ENCODE measurements around the gene NR3C2. TPM values are rescaled to one million over a fixed set of nuclear protein-coding genes. Genes with fewer than 3 reads are reported as not detected.
"Not testable (repeated sequence)": the region's sequence is repeated elsewhere in the genome, so short reads cannot be mapped to it uniquely, and the experiment has no call there.

The NR3C2 gene
- total RNA-seq, 2 experiments from 2014 or later = 5.3 to 6.1 TPM

GRCh38 chr4:148162519-148162918, 279.7 kb downstream of the NR3C2 start:
- no peak overlapping the region for H3K27ac Mint-ChIP-seq
- H3K9me3 Mint-ChIP-seq = no peaks in the 10 kb centered on the region
- CTCF ChIA-PET = no interaction called here
- H3K27me3 Mint-ChIP-seq (ENCODE audit: low read depth) = no peaks in the 10 kb centered on the region
- no peak for DNase-seq
- no peak overlapping the region for H3K4me3 Mint-ChIP-seq
- H3K36me3 Mint-ChIP-seq (ENCODE audit: low read depth) = no peaks in the 10 kb centered on the region
- intact Hi-C loops (cut with micrococcal nuclease) = no loop called here
- H3K4me1 Mint-ChIP-seq (ENCODE audit: low read depth) = no peaks in the 10 kb centered on the region

GRCh38 chr4:148161601-148162000, 280.6 kb downstream of the NR3C2 start:
- peaks cover 2% of the 10 kb centered on the region for H3K9me3 Mint-ChIP-seq
- intact Hi-C loops (cut with micrococcal nuclease) = no loop called here

GRCh38 chr4:148159793-148160192, 282.4 kb downstream of the NR3C2 start:
- H3K27ac Mint-ChIP-seq = no peak overlapping the region
- no peak for DNase-seq
- CTCF ChIA-PET = interaction anchor here (0.6 kb wide), 1 partner anchor 910 kb away, joined by 3 read pairs; no protein-coding TSS in a partner anchor
- peaks cover 4% of the 10 kb centered on the region for H3K36me3 Mint-ChIP-seq (ENCODE audit: low read depth)
- H3K27me3 Mint-ChIP-seq (ENCODE audit: low read depth) = no peaks in the 10 kb centered on the region
- intact Hi-C loops (cut with micrococcal nuclease) = no loop called here
- H3K4me3 Mint-ChIP-seq = no peak overlapping the region
- H3K4me1 Mint-ChIP-seq (ENCODE audit: low read depth) = no peaks in the 10 kb centered on the region
- peaks cover 2% of the 10 kb centered on the region for H3K9me3 Mint-ChIP-seq

More at GRCh38 chr4:148161601-148162000, 280.6 kb downstream of the NR3C2 start:
- H3K4me1 Mint-ChIP-seq (ENCODE audit: low read depth) = no peaks in the 10 kb centered on the region
- CTCF ChIA-PET = no interaction called here
- H3K27me3 Mint-ChIP-seq (ENCODE audit: low read depth) = no peaks in the 10 kb centered on the region
- DNase-seq = no peak
- no peaks in the 10 kb centered on the region for H3K36me3 Mint-ChIP-seq (ENCODE audit: low read depth)
- no peak overlapping the region for H3K27ac Mint-ChIP-seq
- H3K4me3 Mint-ChIP-seq = no peak overlapping the region

- CTCF ChIA-PET = no interaction called here
- Mint-ChIP-seq H3K36me3 (ENCODE audit: low read depth) (peaks cover 20% of the 10 kb centered on the region), H3K4me3 (no peak overlapping the region), H3K9me3 (peaks cover 2% of the 10 kb centered on the region), H3K4me1 (ENCODE audit: low read depth) (no peaks in the 10 kb centered on the region), H3K27ac (no peak overlapping the region), H3K27me3 (ENCODE audit: low read depth) (no peaks in the 10 kb centered on the region)
- DNase-seq = no peak
- intact Hi-C loops (cut with micrococcal nuclease) = loop anchor here (5.0 kb wide), 2 partner anchors 102 to 172 kb away; no protein-coding TSS in a partner anchor
Observed at GRCh38 chr4:148154769-148155168, 287.4 kb downstream of the NR3C2 start.

- Mint-ChIP-seq H3K27me3 (ENCODE audit: low read depth) (no peaks in the 10 kb centered on the region), H3K4me1 (ENCODE audit: low read depth) (no peaks in the 10 kb centered on the region), H3K27ac (no peak overlapping the region), H3K9me3 (peaks cover 2% of the 10 kb centered on the region), H3K36me3 (ENCODE audit: low read depth) (peaks cover 23% of the 10 kb centered on the region), H3K4me3 (no peak overlapping the region)
- intact Hi-C loops (cut with micrococcal nuclease) = loop anchor here (5.0 kb wide), 2 partner anchors 101 to 171 kb away; no protein-coding TSS in a partner anchor
- CTCF ChIA-PET = interaction anchor here (1.2 kb wide), 1 partner anchor 11 kb away, joined by 3 read pairs; no protein-coding TSS in a partner anchor
- no peak for DNase-seq
Observed at GRCh38 chr4:148152868-148153625, 289.2 kb downstream of the NR3C2 start.

GRCh38 chr4:148151806-148152205, 290.4 kb downstream of the NR3C2 start:
- intact Hi-C loops (cut with micrococcal nuclease) = loop anchor here (5.0 kb wide), 2 partner anchors 100 to 170 kb away; no protein-coding TSS in a partner anchor
- Mint-ChIP-seq H3K27me3 (ENCODE audit: low read depth) (no peaks in the 10 kb centered on the region), H3K4me3 (no peak overlapping the region), H3K4me1 (ENCODE audit: low read depth) (no peaks in the 10 kb centered on the region), H3K27ac (no peak overlapping the region), H3K36me3 (ENCODE audit: low read depth) (peaks cover 32% of the 10 kb centered on the region), H3K9me3 (peaks cover under 1% of the 10 kb centered on the region)
- no peak for DNase-seq
- CTCF ChIA-PET = interaction anchor here (1.2 kb wide), 1 partner anchor 13 kb away, joined by 3 read pairs; no protein-coding TSS in a partner anchor

- Mint-ChIP-seq H3K4me3 (no peak overlapping the region), H3K36me3 (ENCODE audit: low read depth) (peaks cover 36% of the 10 kb centered on the region), H3K4me1 (ENCODE audit: low read depth) (no peaks in the 10 kb centered on the region), H3K9me3 (no peaks in the 10 kb centered on the region), H3K27me3 (ENCODE audit: low read depth) (no peaks in the 10 kb centered on the region), H3K27ac (no peak overlapping the region)
- CTCF ChIA-PET = no interaction called here
- no peak for DNase-seq
- intact Hi-C loops (cut with micrococcal nuclease) = no loop called here
Observed at GRCh38 chr4:148145475-148145874, 296.7 kb downstream of the NR3C2 start.

GRCh38 chr4:148143174-148143573, 299.0 kb downstream of the NR3C2 start:
- no peaks in the 10 kb centered on the region for H3K27me3 Mint-ChIP-seq (ENCODE audit: low read depth)
- CTCF ChIA-PET = no interaction called here
- intact Hi-C loops (cut with micrococcal nuclease) = no loop called here
- DNase-seq = no peak
- no peaks in the 10 kb centered on the region for H3K9me3 Mint-ChIP-seq
- no peak overlapping the region for H3K27ac Mint-ChIP-seq
- no peak overlapping the region for H3K4me3 Mint-ChIP-seq
- no peaks in the 10 kb centered on the region for H3K4me1 Mint-ChIP-seq (ENCODE audit: low read depth)
- peaks cover 44% of the 10 kb centered on the region for H3K36me3 Mint-ChIP-seq (ENCODE audit: low read depth)

- CTCF ChIA-PET = no interaction called here
- H3K4me1 Mint-ChIP-seq (ENCODE audit: low read depth) = no peaks in the 10 kb centered on the region
- no peak overlapping the region for H3K4me3 Mint-ChIP-seq
- H3K36me3 Mint-ChIP-seq (ENCODE audit: low read depth) = peaks cover 36% of the 10 kb centered on the region
- no peaks in the 10 kb centered on the region for H3K27me3 Mint-ChIP-seq (ENCODE audit: low read depth)
- intact Hi-C loops (cut with micrococcal nuclease) = no loop called here
- no peak for DNase-seq
- no peak overlapping the region for H3K27ac Mint-ChIP-seq
- H3K9me3 Mint-ChIP-seq = no peaks in the 10 kb centered on the region
Observed at GRCh38 chr4:148141501-148141900, 300.7 kb downstream of the NR3C2 start.

- no peak for DNase-seq
- Mint-ChIP-seq H3K4me3 (no peak overlapping the region), H3K36me3 (ENCODE audit: low read depth) (peaks cover 51% of the 10 kb centered on the region), H3K27ac (no peak overlapping the region), H3K4me1 (ENCODE audit: low read depth) (no peaks in the 10 kb centered on the region), H3K27me3 (ENCODE audit: low read depth) (no peaks in the 10 kb centered on the region), H3K9me3 (peaks cover 26% of the 10 kb centered on the region)
- CTCF ChIA-PET = no interaction called here
- intact Hi-C loops (cut with micrococcal nuclease) = no loop called here
Observed at GRCh38 chr4:148126825-148127224, 315.4 kb downstream of the NR3C2 start.

GRCh38 chr4:148124512-148124911, 317.7 kb downstream of the NR3C2 start:
- Mint-ChIP-seq H3K4me3 (no peak overlapping the region), H3K27me3 (ENCODE audit: low read depth) (no peaks in the 10 kb centered on the region), H3K4me1 (ENCODE audit: low read depth) (no peaks in the 10 kb centered on the region), H3K9me3 (peaks cover 26% of the 10 kb centered on the region), H3K36me3 (ENCODE audit: low read depth) (peaks cover 48% of the 10 kb centered on the region), H3K27ac (no peak overlapping the region)
- DNase-seq = no peak
- CTCF ChIA-PET = no interaction called here
- intact Hi-C loops (cut with micrococcal nuclease) = no loop called here

- CTCF ChIA-PET; intact Hi-C loops (cut with micrococcal nuclease); DNase-seq; H3K27me3 Mint-ChIP-seq (ENCODE audit: low read depth); H3K4me3 Mint-ChIP-seq; H3K27ac Mint-ChIP-seq: not testable (repeated sequence)
- H3K36me3 Mint-ChIP-seq (ENCODE audit: low read depth) = peaks cover 52% of the 10 kb centered on the region
- peaks cover 11% of the 10 kb centered on the region for H3K4me1 Mint-ChIP-seq (ENCODE audit: low read depth)
- H3K9me3 Mint-ChIP-seq = peaks cover 25% of the 10 kb centered on the region
Observed at GRCh38 chr4:148123161-148123560, 319.1 kb downstream of the NR3C2 start.

- intact Hi-C loops (cut with micrococcal nuclease) = no loop called here
- Mint-ChIP-seq H3K27ac (no peak overlapping the region), H3K9me3 (peaks cover 20% of the 10 kb centered on the region), H3K4me3 (no peak overlapping the region), H3K36me3 (ENCODE audit: low read depth) (peaks cover 47% of the 10 kb centered on the region), H3K27me3 (ENCODE audit: low read depth) (no peaks in the 10 kb centered on the region), H3K4me1 (ENCODE audit: low read depth) (peaks cover 34% of the 10 kb centered on the region)
- no peak for DNase-seq
- CTCF ChIA-PET = no interaction called here
Observed at GRCh38 chr4:148120216-148120615, 322.0 kb downstream of the NR3C2 start.
